ENCODE measurements around the gene NPW. TPM values are rescaled to one million over a fixed set of nuclear protein-coding genes. Genes with fewer than 3 reads are reported as not detected.
A peak's percentile ranks its signal among the peaks of the same experiment; 100 is the strongest.

The NPW gene
- total and polyA plus RNA-seq, 9 of the 15 experiments (the other 6 are each of a cell fraction or from before 2014, with no cell fraction given), result 0.14 to 4.0 (median 2.6) TPM; not detected in 4

- TF ChIP-seq KLF1 (tag; IDR thresholded peaks at IDR 0.05) (peak; percentile 56; the same call in 1 of the 2 replicates), CEBPG (CRISPR knock-in tag; IDR thresholded peaks at IDR 0.05) (no peak), CEBPG (tag; conservative IDR thresholded peaks at IDR 0.05 in 1 of 2, IDR thresholded peaks at IDR 0.05 in 1 of 2) (peak in 1 of 2 experiments; percentile 65; a peak in 3 of 4 replicates), E2F1 (CRISPR knock-in tag; IDR thresholded peaks at IDR 0.05) (no peak), ATF3 (IDR thresholded peaks at IDR 0.05) (peak; percentile 54; the same call in 1 of the 2 replicates), ATF3 (CRISPR knock-in tag; conservative IDR thresholded peaks at IDR 0.05) (no peak), BCL6 (CRISPR knock-in tag; IDR thresholded peaks at IDR 0.05) (no peak), ZNF212 (CRISPR knock-in tag; IDR thresholded peaks at IDR 0.05) (no peak), MITF (IDR thresholded peaks at IDR 0.05) (no peak), ZNF512 (tag; IDR thresholded peaks at IDR 0.05) (no peak), YBX1 (IDR thresholded peaks at IDR 0.05) (no peak), SMARCE1 (IDR thresholded peaks at IDR 0.05) (no peak), TAL1 (IDR thresholded peaks at IDR 0.05) (no peak)
These were observed 4.3 kb upstream of the NPW start (continued) for GRCh38 chr16:2015117-2015946.

Data from K562 (cell line).